Activated naive CD4-positive, alpha-beta T cell treated with anti-CD3 and anti-CD28 coated beads for 36 hours (primary cell): Measurements from ENCODE around the gene ZSCAN22. TPM values are rescaled to one million over a fixed set of nuclear protein-coding genes. Genes with fewer than 3 reads are reported as not detected.

Source experiments
- CTCF ChIA-PET: fragments of 350-600 bp; sonication (Branson Sonifier 250); formaldehyde crosslinking; loops from one replicate; lab custom pipeline; 2021; ENCODE audit warnings: antibody characterized with exemption; lab: Charles Lee
- DNase-seq: peaks from one replicate; pipeline ENCODE4 v3.0.0-alpha.2; 2020
- H3K27ac Mint-ChIP-seq: one replicate; pipeline ENCODE4 v1.8.0; 2021; ENCODE audit warnings: mild to moderate bottlenecking, mixed read lengths
- H3K27me3 Mint-ChIP-seq: one replicate; pipeline ENCODE4 v1.8.0; 2021; ENCODE audit warnings: low read depth, mixed read lengths
- H3K36me3 Mint-ChIP-seq: one replicate; pipeline ENCODE4 v1.8.0; 2021; ENCODE audit warnings: low read depth, mixed read lengths
- H3K4me1 Mint-ChIP-seq: one replicate; pipeline ENCODE4 v1.8.0; 2021; ENCODE audit warnings: low read depth, mixed read lengths
- H3K4me3 Mint-ChIP-seq: one replicate; pipeline ENCODE4 v1.8.0; 2021; ENCODE audit warnings: mild to moderate bottlenecking, moderate library complexity, mixed read lengths
- H3K9me3 Mint-ChIP-seq: one replicate; pipeline ENCODE4 v1.8.0; 2021; ENCODE audit warnings: mixed read lengths
- intact Hi-C: fragments of 100-400 bp; cut with micrococcal nuclease; formaldehyde crosslinking; loops from one replicate; pipeline ENCODE4 v1.15.1; 2023
- microRNA-seq: library from miRNA; unstranded; fragments of <30 nt; microRNA quantifications from one replicate; pipeline ENCODE4 v1.2.0, GENCODE V29; 2022; ENCODE audit warnings: borderline microRNAs expressed, borderline replicate concordance
- total RNA-seq, 2 experiments: library from RNA; stranded (reverse); gene quantifications; one replicate each; pipeline ENCODE4 v1.2.3, GENCODE V29; 2021

The ZSCAN22 gene
- total RNA-seq, 2 experiments from 2014 or later: 1.2 to 1.3 TPM

GRCh38 chr19:58386576-58387337, 60.0 kb downstream of the ZSCAN22 start, which contains the start of gene RPS5:
Gene RPS5 (plus strand): TSS chr19:58387269. CDS start chr19:58388138, 869 bp downstream.
- peak; percentile 97 for DNase-seq
- Mint-ChIP-seq H3K36me3 (peaks cover 39% of the 10 kb centered on the region), H3K4me1 (peaks cover 35% of the 10 kb centered on the region), H3K27me3 (no peaks in the 10 kb centered on the region), H3K4me3 (peak within 1 kb of the TSS; percentile 91), H3K9me3 (no peaks in the 10 kb centered on the region), H3K27ac (peak within 1 kb of the TSS; percentile 96)
- intact Hi-C loops: loop anchor here (1.0 to 10.0 kb wide), 5 partner anchors 15 to 162 kb away; partner anchors contain the start of genes ZNF544, ZNF584 and ZNF8
- CTCF ChIA-PET: no interaction called here

- CTCF ChIA-PET: no interaction called here
- intact Hi-C loops: loop anchor here (1.0 to 10.0 kb wide), 5 partner anchors 14 to 163 kb away; partner anchors contain the start of genes ZNF544, ZNF584 and ZNF8
- peaks cover 32% of the 10 kb centered on the region for H3K4me1 Mint-ChIP-seq
- no peak for DNase-seq
- no peaks in the 10 kb centered on the region for H3K9me3 Mint-ChIP-seq
- peaks cover 43% of the 10 kb centered on the region for H3K36me3 Mint-ChIP-seq
- H3K27me3 Mint-ChIP-seq: no peaks in the 10 kb centered on the region
- H3K27ac Mint-ChIP-seq: peak overlapping the region; percentile 96
- peak overlapping the region; percentile 91 for H3K4me3 Mint-ChIP-seq
Observed at GRCh38 chr19:58387338-58388174, 60.8 kb downstream of the ZSCAN22 start.

GRCh38 chr19:58388175-58388526, 61.4 kb downstream of the ZSCAN22 start:
- intact Hi-C loops: loop anchor here (10.0 kb wide), 1 partner anchor 163 kb away; the partner anchor contains the start of gene ZNF544
- Mint-ChIP-seq H3K4me1 (peaks cover 36% of the 10 kb centered on the region), H3K4me3 (peak overlapping the region; percentile 91), H3K27me3 (no peaks in the 10 kb centered on the region), H3K36me3 (peaks cover 47% of the 10 kb centered on the region), H3K27ac (peak overlapping the region; percentile 24), H3K9me3 (no peaks in the 10 kb centered on the region)
- CTCF ChIA-PET: no interaction called here
- DNase-seq: no peak

Small RNA genes within 50 kb of the gene (microRNA-seq; reads per million reads assigned to microRNA genes)
- gene MIR4754 (3.8 reads per million), gene MIR6806 (not detected)

Other genes starting within 250 kb of the ZSCAN22 start
- gene ZSCAN18, start 228.8 kb upstream of the ZSCAN22 start, total RNA-seq: 10 to 100 TPM; 25.7 to 26.1 TPM
- 1 to 10 TPM; 4.3 to 4.8 TPM for gene ZNF329, start 176.2 kb upstream of the ZSCAN22 start, total RNA-seq
- 10 to 100 TPM; 14.6 to 16.9 TPM for gene ZNF274, start 143.9 kb upstream of the ZSCAN22 start, total RNA-seq
- gene ZNF544, start 98.1 kb upstream of the ZSCAN22 start, total RNA-seq: 10 to 100 TPM; 32.4 to 35.4 TPM
- gene ZNF8, start 48.0 kb upstream of the ZSCAN22 start, total RNA-seq: 1 to 10 TPM; 3.2 to 3.6 TPM
- gene ERVK3-1, start 21.6 kb upstream of the ZSCAN22 start, total RNA-seq: 10 to 100 TPM; 24.5 to 27.7 TPM
- gene A1BG, start 26.5 kb downstream of the ZSCAN22 start, total RNA-seq: 1 to 10 TPM; 6.1 to 7.4 TPM
- under 1 TPM; 0.40 to 0.41 TPM for gene ZNF497, start 35.8 kb downstream of the ZSCAN22 start, total RNA-seq
- 1 to 10 TPM; 1.7 to 1.9 TPM for gene ZNF837, start 54.0 kb downstream of the ZSCAN22 start, total RNA-seq
- 1,000 to 10,000 TPM; 1,806 to 1,853 TPM for gene RPS5, start 60.3 kb downstream of the ZSCAN22 start, total RNA-seq
- under 1 TPM in 1 of 2 experiments, not detected in 1; 0.32 TPM for gene RNF225, start 68.7 kb downstream of the ZSCAN22 start, total RNA-seq
- 1 to 10 TPM; 3.4 to 4.8 TPM for gene ZNF584, start 81.7 kb downstream of the ZSCAN22 start, total RNA-seq
- gene ZNF132, start 113.2 kb downstream of the ZSCAN22 start, total RNA-seq: 1 to 10 TPM; 2.8 to 2.9 TPM
- 1 to 10 TPM; 5.8 to 6.2 TPM for gene ZNF324B, start 124.6 kb downstream of the ZSCAN22 start, total RNA-seq
- gene ZNF324, start 140.1 kb downstream of the ZSCAN22 start, total RNA-seq: 1 to 10 TPM; 2.4 to 3.0 TPM
- 1 to 10 TPM; 2.6 to 2.9 TPM for gene ZNF446, start 149.4 kb downstream of the ZSCAN22 start, total RNA-seq
- gene SLC27A5, start 185.0 kb downstream of the ZSCAN22 start, total RNA-seq: 10 to 100 TPM; 13.8 to 14.4 TPM
- 1 to 10 TPM; 5.5 to 6.0 TPM for gene ZBTB45, start 192.8 kb downstream of the ZSCAN22 start, total RNA-seq
- 100 to 1,000 TPM; 475 to 483 TPM for gene TRIM28, start 217.1 kb downstream of the ZSCAN22 start, total RNA-seq
- gene CHMP2A, start 228.1 kb downstream of the ZSCAN22 start, total RNA-seq: 100 to 1,000 TPM; 109 to 111 TPM
- gene UBE2M, start 231.6 kb downstream of the ZSCAN22 start, total RNA-seq: 10 to 100 TPM; 91.4 to 93.6 TPM
- 10 to 100 TPM; 13.3 to 13.4 TPM for gene MZF1, start 246.3 kb downstream of the ZSCAN22 start, total RNA-seq